GM23338 (cell line): ENCODE measurements around the gene PPP4R3A. TPM values are rescaled to one million over a fixed set of nuclear protein-coding genes. Genes with fewer than 3 reads are reported as not detected.

Source experiments
- ATAC-seq: fragments of 200-7000 bp; cut with Tn5 transposase; 3 replicates; pipeline ENCODE4 v1.9.1; 2020
- DNase-seq: peaks from one replicate; pipeline ENCODE4 v3.0.0-alpha.2; 2015; ENCODE audit warnings: low spot score
- H2AFZ ChIP-seq: fragments of 200-600 bp; sonication (generic); 2 replicates; pipeline ENCODE4 v1.8.0; 2016; ENCODE audit warnings: antibody characterized with exemption, mild to moderate bottlenecking, moderate library complexity
- H3F3A ChIP-seq: fragments of 200-600 bp; sonication (generic); replicated peaks from 2 replicates; pipeline ENCODE4 v1.8.0; 2017; ENCODE audit warnings: antibody characterized with exemption, mixed run types, low read depth
- H3K27ac ChIP-seq: fragments of 200-600 bp; sonication (generic); 2 replicates; pipeline ENCODE4 v1.6.1; 2016; ENCODE audit warnings: low read depth
- H3K27me3 ChIP-seq: fragments of 200-600 bp; sonication (generic); 2 replicates; pipeline ENCODE4 v1.8.0; 2016; ENCODE audit warnings: mild to moderate bottlenecking, mixed run types, moderate library complexity; ENCODE audit not compliant: insufficient read depth
- H3K36me3 ChIP-seq: fragments of 200-600 bp; sonication (generic); 2 replicates; pipeline ENCODE4 v1.8.0; 2016; ENCODE audit warnings: mild to moderate bottlenecking; ENCODE audit not compliant: insufficient read depth
- H3K4me1 ChIP-seq: fragments of 200-600 bp; sonication (generic); 2 replicates; pipeline ENCODE4 v1.8.0; 2016; ENCODE audit warnings: mild to moderate bottlenecking, moderate library complexity; ENCODE audit not compliant: insufficient read depth
- H3K4me2 ChIP-seq: fragments of 200-600 bp; sonication (generic); 2 replicates; pipeline ENCODE4 v1.7.1; 2017; ENCODE audit warnings: mixed run types
- H3K4me3 ChIP-seq: fragments of 200-600 bp; sonication (generic); 2 replicates; pipeline ENCODE4 v1.6.1; 2016; ENCODE audit warnings: mixed run types
- H3K79me2 ChIP-seq: fragments of 200-600 bp; sonication (generic); replicated peaks from 2 replicates; pipeline ENCODE4 v1.8.0; 2017; ENCODE audit warnings: mild to moderate bottlenecking; ENCODE audit not compliant: insufficient read depth
- H3K9me2 ChIP-seq: fragments of 200-600 bp; sonication (generic); 2 replicates; pipeline ENCODE4 v1.8.0; 2017; ENCODE audit not compliant: insufficient read depth
- H4K20me1 ChIP-seq: fragments of 200-600 bp; sonication (generic); replicated peaks from 2 replicates; pipeline ENCODE4 v1.8.0; 2017; ENCODE audit warnings: mild to moderate bottlenecking; ENCODE audit not compliant: insufficient read depth
- H3K27ac Mint-ChIP-seq: 2 replicates; pipeline ENCODE4 v1.8.0; 2020; ENCODE audit warnings: inconsistent platforms, mild to moderate bottlenecking, moderate library complexity, mixed read lengths
- H3K27me3 Mint-ChIP-seq: 3 replicates; pipeline ENCODE4 v1.8.0; 2022; ENCODE audit warnings: low read depth, mild to moderate bottlenecking, moderate library complexity, mixed read lengths, inconsistent platforms; ENCODE audit not compliant: insufficient read depth, poor library complexity
- H3K36me3 Mint-ChIP-seq: 3 replicates; pipeline ENCODE4 v1.8.0; 2021; ENCODE audit warnings: low read depth, mild to moderate bottlenecking, inconsistent platforms, moderate library complexity, mixed read lengths
- H3K4me1 Mint-ChIP-seq: 3 replicates; pipeline ENCODE4 v1.8.0; 2020; ENCODE audit warnings: mild to moderate bottlenecking, inconsistent platforms, mixed read lengths
- H3K4me3 Mint-ChIP-seq: 3 replicates; pipeline ENCODE4 v1.8.0; 2021; ENCODE audit warnings: moderate library complexity, mild to moderate bottlenecking, inconsistent platforms, mixed read lengths
- H3K9me3 Mint-ChIP-seq: 3 replicates; pipeline ENCODE4 v1.8.0; 2020; ENCODE audit warnings: moderate library complexity, mild to moderate bottlenecking, inconsistent platforms, mixed read lengths
- EZH2phosphoT487 ChIP-seq: fragments of 200-600 bp; sonication (generic); IDR thresholded peaks from one replicate; pipeline ENCODE4 v1.8.1; 2018; ENCODE audit warnings: antibody characterized with exemption; ENCODE audit not compliant: unreplicated experiment
- POLR2AphosphoS5 ChIP-seq: IDR thresholded peaks from 2 replicates; pipeline ENCODE4 v1.6.1; 2016; ENCODE audit warnings: antibody characterized with exemption, low read depth
- STAT1 ChIP-seq: IDR thresholded peaks from one replicate; pipeline ENCODE4 v1.6.1; 2016; ENCODE audit warnings: antibody characterized with exemption; ENCODE audit not compliant: unreplicated experiment
- ZNF114 ChIP-seq: fragments of 250-450 bp; sonication (Bioruptor Pico); IDR thresholded peaks from 2 replicates; pipeline ENCODE4 v1.5.0; 2020; ENCODE audit warnings: mild to moderate bottlenecking, moderate library complexity
- ZNF331 ChIP-seq: fragments of 250-450 bp; sonication (Bioruptor Pico); IDR thresholded peaks from 2 replicates; pipeline ENCODE4 v1.5.0; 2020; ENCODE audit warnings: low read depth, mild to moderate bottlenecking, moderate library complexity
- ZNF462 ChIP-seq: fragments of 250-450 bp; sonication (Bioruptor Pico); IDR thresholded peaks from 2 replicates; pipeline ENCODE4 v1.5.0; 2020; ENCODE audit warnings: mild to moderate bottlenecking, moderate library complexity
- polyA plus RNA-seq: library from polyadenylated mRNA; unstranded; fragments of >200 nt; fragmentation: Nextera tagmentation; extraction: Ambion mirVana; gene quantifications from 2 replicates; pipeline ENCODE4 v1.2.1, GENCODE V29; 2016
- total RNA-seq: library from RNA; depleted of rRNA; stranded (reverse); fragments of >200 nt; shearing (Covaris generic); gene quantifications from 2 replicates; pipeline ENCODE4 v1.2.3, GENCODE V29; 2014
- TF ChIP-seq, protein P1 (sequence below), 2 experiments: fragments of 200-600 bp in 1 of 2; sonication (generic) in 1 of 2; conservative IDR thresholded peaks; 2 replicates each; pipeline versions ENCODE4 v1.5.1 to v1.6.1; 2016 to 2017; ENCODE audit warnings: antibody characterized with exemption in 2 of 2, low read depth in 2 of 2, mild to moderate bottlenecking in 2 of 2, moderate library complexity in 1 of 2

PPP4R3A gene
- total and polyA plus RNA-seq, 2 experiments from 2014 or later, result 50.3 to 128 TPM

- Mint-ChIP-seq H3K27ac (no peak overlapping the region), H3K4me3 (no peak overlapping the region), H3K27me3 (no peaks in the 10 kb centered on the region), H3K36me3 (no peaks in the 10 kb centered on the region), H3K4me1 (no peaks in the 10 kb centered on the region), H3K9me3 (no peaks in the 10 kb centered on the region)
- no peak overlapping the region for H3K4me3 ChIP-seq
- H3K4me1 ChIP-seq, result no peaks in the 10 kb centered on the region
- peaks cover 6% of the 10 kb centered on the region; the same call in 1 of the 2 replicates for H3K9me2 ChIP-seq
- ATAC-seq (peak; percentile 61), DNase-seq (peak; percentile 27)
- no peaks in the 10 kb centered on the region for H3K36me3 ChIP-seq
- TF ChIP-seq, protein P1, sequence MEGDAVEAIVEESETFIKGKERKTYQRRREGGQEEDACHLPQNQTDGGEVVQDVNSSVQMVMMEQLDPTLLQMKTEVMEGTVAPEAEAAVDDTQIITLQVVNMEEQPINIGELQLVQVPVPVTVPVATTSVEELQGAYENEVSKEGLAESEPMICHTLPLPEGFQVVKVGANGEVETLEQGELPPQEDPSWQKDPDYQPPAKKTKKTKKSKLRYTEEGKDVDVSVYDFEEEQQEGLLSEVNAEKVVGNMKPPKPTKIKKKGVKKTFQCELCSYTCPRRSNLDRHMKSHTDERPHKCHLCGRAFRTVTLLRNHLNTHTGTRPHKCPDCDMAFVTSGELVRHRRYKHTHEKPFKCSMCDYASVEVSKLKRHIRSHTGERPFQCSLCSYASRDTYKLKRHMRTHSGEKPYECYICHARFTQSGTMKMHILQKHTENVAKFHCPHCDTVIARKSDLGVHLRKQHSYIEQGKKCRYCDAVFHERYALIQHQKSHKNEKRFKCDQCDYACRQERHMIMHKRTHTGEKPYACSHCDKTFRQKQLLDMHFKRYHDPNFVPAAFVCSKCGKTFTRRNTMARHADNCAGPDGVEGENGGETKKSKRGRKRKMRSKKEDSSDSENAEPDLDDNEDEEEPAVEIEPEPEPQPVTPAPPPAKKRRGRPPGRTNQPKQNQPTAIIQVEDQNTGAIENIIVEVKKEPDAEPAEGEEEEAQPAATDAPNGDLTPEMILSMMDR (conservative IDR thresholded peaks at IDR 0.05; ENCODE audit: low read depth in 2 of 2), result peak; percentile 33 to 45
- TF ChIP-seq EZH2phosphoT487, result no peak
- no peaks in the 10 kb centered on the region for H4K20me1 ChIP-seq
- H3K79me2 ChIP-seq, result no peaks in the 10 kb centered on the region
- H3F3A ChIP-seq, result no peaks in the 10 kb centered on the region
- H3K27me3 ChIP-seq, result no peaks in the 10 kb centered on the region
- H3K4me2 ChIP-seq, result no peak overlapping the region
- H3K27ac ChIP-seq, result no peak overlapping the region
- H2AFZ ChIP-seq, result no peak overlapping the region
Measured at GRCh38 chr14:91523972-91524371, 13.9 kb upstream of the PPP4R3A start.

- Mint-ChIP-seq H3K4me1 (no peaks in the 10 kb centered on the region), H3K36me3 (no peaks in the 10 kb centered on the region), H3K9me3 (no peaks in the 10 kb centered on the region), H3K27ac (no peak overlapping the region), H3K27me3 (no peaks in the 10 kb centered on the region), H3K4me3 (no peak overlapping the region)
- Histone ChIP-seq H4K20me1 (no peaks in the 10 kb centered on the region), H3K27ac (no peak overlapping the region), H3K79me2 (no peaks in the 10 kb centered on the region), H2AFZ (no peak overlapping the region), H3K4me2 (no peak overlapping the region), H3K4me3 (no peak overlapping the region), H3F3A (no peaks in the 10 kb centered on the region), H3K9me2 (peaks cover 6% of the 10 kb centered on the region; the same call in 1 of the 2 replicates), H3K36me3 (no peaks in the 10 kb centered on the region), H3K27me3 (no peaks in the 10 kb centered on the region), H3K4me1 (no peaks in the 10 kb centered on the region)
- ATAC-seq (no peak), DNase-seq (no peak)
- TF ChIP-seq ZNF331 (CRISPR knock-in tag), result no peak
- TF ChIP-seq ZNF462 (CRISPR knock-in tag), result no peak
- no peak for TF ChIP-seq STAT1
- no peak for TF ChIP-seq ZNF114 (CRISPR knock-in tag)
- no peak for TF ChIP-seq EZH2phosphoT487
- TF ChIP-seq, protein P1 (conservative IDR thresholded peaks at IDR 0.05; ENCODE audit: low read depth in 2 of 2), result no peak
- TF ChIP-seq POLR2AphosphoS5, result no peak
Measured at GRCh38 chr14:91521061-91521640, 11.0 kb upstream of the PPP4R3A start.
